HepG2 (cell line): ENCODE results near the gene TCFL5. TPM values are rescaled to one million over a fixed set of nuclear protein-coding genes. Genes with fewer than 3 reads are reported as not detected.

ENCODE experiments used
- BRF2 ChIP-seq: sonication (generic); formaldehyde crosslinking; IDR thresholded peaks from 2 replicates; pipeline ENCODE4 v1.8.1; 2022; ENCODE audit warnings: mild to moderate bottlenecking, missing genetic modification reagents
- DRAP1 ChIP-seq: IDR thresholded peaks from 2 replicates; pipeline ENCODE4 v1.6.1; 2016; ENCODE audit warnings: missing genetic modification reagents, missing compliant biosample characterization
- JUN ChIP-seq: sonication (generic); formaldehyde crosslinking; IDR thresholded peaks from 2 replicates; pipeline ENCODE4 v1.4.0; 2020; ENCODE audit warnings: mild to moderate bottlenecking, missing genetic modification reagents
- NR1H2 ChIP-seq: sonication (generic); formaldehyde crosslinking; IDR thresholded peaks from 2 replicates; pipeline ENCODE4 v1.8.1; 2022; ENCODE audit warnings: low read depth, missing genetic modification reagents, borderline replicate concordance
- PAX8 ChIP-seq: sonication (generic); formaldehyde crosslinking; IDR thresholded peaks from 2 replicates; pipeline ENCODE4 v1.8.0; 2022; ENCODE audit warnings: mild to moderate bottlenecking, missing genetic modification reagents, borderline replicate concordance
- POLR2AphosphoS2 ChIP-seq: IDR thresholded peaks from 2 replicates; pipeline ENCODE4 v1.6.1; 2011; ENCODE audit warnings: low read depth, low read length, improper control_type of control experiment
- RCOR2 ChIP-seq: IDR thresholded peaks from 2 replicates; pipeline ENCODE4 v1.6.1; 2016; ENCODE audit warnings: missing biosample characterization, missing genetic modification reagents
- RFX5 ChIP-seq: IDR thresholded peaks from 2 replicates; pipeline ENCODE4 v1.6.1; 2011; ENCODE audit warnings: low read depth, low read length, improper control_type of control experiment
- SRSF1 ChIP-seq: fragments of 200-400 bp; formaldehyde crosslinking; optimal IDR thresholded peaks from 2 replicates; pipeline ENCODE3; 2017; ENCODE audit warnings: mild to moderate bottlenecking, low read depth, low read length, moderate library complexity
- SSRP1 ChIP-seq: IDR thresholded peaks from 2 replicates; pipeline ENCODE4 v1.6.1; 2016; ENCODE audit warnings: control low read depth
- ZNF558 ChIP-seq: sonication (generic); formaldehyde crosslinking; IDR thresholded peaks from 2 replicates; pipeline ENCODE4 v1.9.0; 2022; ENCODE audit warnings: mild to moderate bottlenecking, missing genetic modification reagents, borderline replicate concordance
- ZNF564 ChIP-seq: sonication (generic); formaldehyde crosslinking; IDR thresholded peaks from 2 replicates; pipeline ENCODE4 v1.8.1; 2023; ENCODE audit warnings: mild to moderate bottlenecking, missing genetic modification reagents
- polyA plus RNA-seq, 8 experiments: library from polyadenylated mRNA; depleted of rRNA in 3 of 8; stranded (reverse) in 7 of 8; unstranded in 1 of 8; fragments of >200 nt; fragmentation: Illumina TruSeq in 4 of 8; extraction: Trizol in 4 of 8; gene quantifications; 2 replicates each; pipeline versions ENCODE4 v1.2.1 to v1.2.3, GENCODE V29; 2011 to 2016; ENCODE audit warnings: low read depth in 4 of 8, missing spikeins in 1 of 8, mixed read lengths in 1 of 8; ENCODE audit not compliant: insufficient read depth in 1 of 8
- total RNA-seq, 5 experiments: library from RNA; depleted of rRNA; stranded (reverse); fragments of >200 nt; fragmentation: Illumina TruSeq; extraction: Trizol; gene quantifications; 2 replicates each; pipeline ENCODE4 v1.2.3, GENCODE V29; 2016; ENCODE audit warnings: low read depth in 1 of 5
- TF ChIP-seq, protein P1 (sequence below): sonication (generic); formaldehyde crosslinking; IDR thresholded peaks from 2 replicates; pipeline ENCODE4 v1.4.0; 2020; ENCODE audit warnings: missing genetic modification reagents, borderline replicate concordance
- TF ChIP-seq, protein P2 (sequence below): sonication (generic); formaldehyde crosslinking; IDR thresholded peaks from 2 replicates; pipeline ENCODE4 v1.5.1; 2020; ENCODE audit warnings: missing genetic modification reagents, mild to moderate bottlenecking, borderline replicate concordance
- TF ChIP-seq, protein P3 (sequence below): sonication (generic); formaldehyde crosslinking; IDR thresholded peaks from 2 replicates; pipeline ENCODE4 v1.5.0; 2020; ENCODE audit warnings: mild to moderate bottlenecking, missing genetic modification reagents
- TF ChIP-seq, protein P4 (sequence below): sonication (generic); formaldehyde crosslinking; IDR thresholded peaks from 2 replicates; pipeline ENCODE4 v1.4.0; 2020; ENCODE audit warnings: mild to moderate bottlenecking, missing genetic modification reagents
- TF ChIP-seq, protein P5 (sequence below): IDR thresholded peaks from 2 replicates; pipeline ENCODE4 v1.6.1; 2012; ENCODE audit warnings: inconsistent platforms

TCFL5 gene
- total and polyA plus RNA-seq, 2 of the 13 experiments (the other 11 are each of a cell fraction or from before 2014, with no cell fraction given) = 14.8 to 20.0 TPM

- TF ChIP-seq ZNF558 (CRISPR knock-in tag) (no peak), JUN (CRISPR knock-in tag) (no peak), RFX5 (no peak), ZNF564 (CRISPR knock-in tag) (no peak), BRF2 (CRISPR knock-in tag) (no peak), RCOR2 (CRISPR knock-in tag) (no peak), DRAP1 (CRISPR knock-in tag) (no peak), POLR2AphosphoS2 (peak; percentile 90; the same call in 1 of the 2 replicates), SRSF1 (no peak), PAX8 (no peak), NR1H2 (CRISPR knock-in tag) (no peak), SSRP1 (CRISPR knock-in tag) (0 out of 2 replicates have a peak, but pooled peaks have one; percentile 42)
- TF ChIP-seq, protein P1, sequence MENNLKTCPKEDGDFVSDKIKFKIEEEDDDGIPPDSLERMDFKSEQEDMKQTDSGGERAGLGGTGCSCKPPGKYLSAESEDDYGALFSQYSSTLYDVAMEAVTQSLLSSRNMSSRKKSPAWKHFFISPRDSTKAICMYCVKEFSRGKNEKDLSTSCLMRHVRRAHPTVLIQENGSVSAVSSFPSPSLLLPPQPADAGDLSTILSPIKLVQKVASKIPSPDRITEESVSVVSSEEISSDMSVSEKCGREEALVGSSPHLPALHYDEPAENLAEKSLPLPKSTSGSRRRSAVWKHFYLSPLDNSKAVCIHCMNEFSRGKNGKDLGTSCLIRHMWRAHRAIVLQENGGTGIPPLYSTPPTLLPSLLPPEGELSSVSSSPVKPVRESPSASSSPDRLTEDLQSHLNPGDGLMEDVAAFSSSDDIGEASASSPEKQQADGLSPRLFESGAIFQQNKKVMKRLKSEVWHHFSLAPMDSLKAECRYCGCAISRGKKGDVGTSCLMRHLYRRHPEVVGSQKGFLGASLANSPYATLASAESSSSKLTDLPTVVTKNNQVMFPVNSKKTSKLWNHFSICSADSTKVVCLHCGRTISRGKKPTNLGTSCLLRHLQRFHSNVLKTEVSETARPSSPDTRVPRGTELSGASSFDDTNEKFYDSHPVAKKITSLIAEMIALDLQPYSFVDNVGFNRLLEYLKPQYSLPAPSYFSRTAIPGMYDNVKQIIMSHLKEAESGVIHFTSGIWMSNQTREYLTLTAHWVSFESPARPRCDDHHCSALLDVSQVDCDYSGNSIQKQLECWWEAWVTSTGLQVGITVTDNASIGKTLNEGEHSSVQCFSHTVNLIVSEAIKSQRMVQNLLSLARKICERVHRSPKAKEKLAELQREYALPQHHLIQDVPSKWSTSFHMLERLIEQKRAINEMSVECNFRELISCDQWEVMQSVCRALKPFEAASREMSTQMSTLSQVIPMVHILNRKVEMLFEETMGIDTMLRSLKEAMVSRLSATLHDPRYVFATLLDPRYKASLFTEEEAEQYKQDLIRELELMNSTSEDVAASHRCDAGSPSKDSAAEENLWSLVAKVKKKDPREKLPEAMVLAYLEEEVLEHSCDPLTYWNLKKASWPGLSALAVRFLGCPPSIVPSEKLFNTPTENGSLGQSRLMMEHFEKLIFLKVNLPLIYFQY (CRISPR knock-in tag) = no peak
- TF ChIP-seq, protein P2, sequence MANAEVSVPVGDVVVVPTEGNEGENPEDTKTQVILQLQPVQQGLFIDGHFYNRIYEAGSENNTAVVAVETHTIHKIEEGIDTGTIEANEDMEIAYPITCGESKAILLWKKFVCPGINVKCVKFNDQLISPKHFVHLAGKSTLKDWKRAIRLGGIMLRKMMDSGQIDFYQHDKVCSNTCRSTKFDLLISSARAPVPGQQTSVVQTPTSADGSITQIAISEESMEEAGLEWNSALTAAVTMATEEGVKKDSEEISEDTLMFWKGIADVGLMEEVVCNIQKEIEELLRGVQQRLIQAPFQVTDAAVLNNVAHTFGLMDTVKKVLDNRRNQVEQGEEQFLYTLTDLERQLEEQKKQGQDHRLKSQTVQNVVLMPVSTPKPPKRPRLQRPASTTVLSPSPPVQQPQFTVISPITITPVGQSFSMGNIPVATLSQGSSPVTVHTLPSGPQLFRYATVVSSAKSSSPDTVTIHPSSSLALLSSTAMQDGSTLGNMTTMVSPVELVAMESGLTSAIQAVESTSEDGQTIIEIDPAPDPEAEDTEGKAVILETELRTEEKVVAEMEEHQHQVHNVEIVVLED (CRISPR knock-in tag) = no peak
- TF ChIP-seq, protein P3, sequence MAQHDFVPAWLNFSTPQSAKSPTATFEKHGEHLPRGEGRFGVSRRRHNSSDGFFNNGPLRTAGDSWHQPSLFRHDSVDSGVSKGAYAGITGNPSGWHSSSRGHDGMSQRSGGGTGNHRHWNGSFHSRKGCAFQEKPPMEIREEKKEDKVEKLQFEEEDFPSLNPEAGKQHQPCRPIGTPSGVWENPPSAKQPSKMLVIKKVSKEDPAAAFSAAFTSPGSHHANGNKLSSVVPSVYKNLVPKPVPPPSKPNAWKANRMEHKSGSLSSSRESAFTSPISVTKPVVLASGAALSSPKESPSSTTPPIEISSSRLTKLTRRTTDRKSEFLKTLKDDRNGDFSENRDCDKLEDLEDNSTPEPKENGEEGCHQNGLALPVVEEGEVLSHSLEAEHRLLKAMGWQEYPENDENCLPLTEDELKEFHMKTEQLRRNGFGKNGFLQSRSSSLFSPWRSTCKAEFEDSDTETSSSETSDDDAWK (CRISPR knock-in tag) = no peak
- TF ChIP-seq, protein P4, sequence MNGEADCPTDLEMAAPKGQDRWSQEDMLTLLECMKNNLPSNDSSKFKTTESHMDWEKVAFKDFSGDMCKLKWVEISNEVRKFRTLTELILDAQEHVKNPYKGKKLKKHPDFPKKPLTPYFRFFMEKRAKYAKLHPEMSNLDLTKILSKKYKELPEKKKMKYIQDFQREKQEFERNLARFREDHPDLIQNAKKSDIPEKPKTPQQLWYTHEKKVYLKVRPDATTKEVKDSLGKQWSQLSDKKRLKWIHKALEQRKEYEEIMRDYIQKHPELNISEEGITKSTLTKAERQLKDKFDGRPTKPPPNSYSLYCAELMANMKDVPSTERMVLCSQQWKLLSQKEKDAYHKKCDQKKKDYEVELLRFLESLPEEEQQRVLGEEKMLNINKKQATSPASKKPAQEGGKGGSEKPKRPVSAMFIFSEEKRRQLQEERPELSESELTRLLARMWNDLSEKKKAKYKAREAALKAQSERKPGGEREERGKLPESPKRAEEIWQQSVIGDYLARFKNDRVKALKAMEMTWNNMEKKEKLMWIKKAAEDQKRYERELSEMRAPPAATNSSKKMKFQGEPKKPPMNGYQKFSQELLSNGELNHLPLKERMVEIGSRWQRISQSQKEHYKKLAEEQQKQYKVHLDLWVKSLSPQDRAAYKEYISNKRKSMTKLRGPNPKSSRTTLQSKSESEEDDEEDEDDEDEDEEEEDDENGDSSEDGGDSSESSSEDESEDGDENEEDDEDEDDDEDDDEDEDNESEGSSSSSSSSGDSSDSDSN = no peak
- TF ChIP-seq, protein P5, sequence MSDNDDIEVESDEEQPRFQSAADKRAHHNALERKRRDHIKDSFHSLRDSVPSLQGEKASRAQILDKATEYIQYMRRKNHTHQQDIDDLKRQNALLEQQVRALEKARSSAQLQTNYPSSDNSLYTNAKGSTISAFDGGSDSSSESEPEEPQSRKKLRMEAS = no peak
Measured at GRCh38 chr20:62898093-62898964, 36.7 kb upstream of the TCFL5 start (continued).
